Esophagus (tissue), 2 donors: ENCODE data around the gene APBB2. TPM values are rescaled to one million over a fixed set of nuclear protein-coding genes. Genes with fewer than 3 reads are reported as not detected.

ENCODE experiments used
- H3K27ac ChIP-seq, 2 donors: one replicate each; pipeline ENCODE4 v1.5.1; 2013; ENCODE audit warnings: low read depth in 2 of 2, mild to moderate bottlenecking in 2 of 2, inconsistent platforms in 1 of 2, low read length in 1 of 2, moderate library complexity in 1 of 2
- H3K27me3 ChIP-seq, 2 donors: one replicate each; pipeline ENCODE4 v1.6.1; 2013; ENCODE audit warnings: low read length in 2 of 2, control low read depth in 1 of 2, mild to moderate bottlenecking in 1 of 2; ENCODE audit not compliant: insufficient read depth in 2 of 2, control insufficient read depth in 1 of 2
- H3K36me3 ChIP-seq, 2 donors: one replicate each; pipeline ENCODE4 v1.6.1; 2013; ENCODE audit warnings: low read length in 1 of 2; ENCODE audit not compliant: control insufficient read depth in 2 of 2, insufficient read depth in 2 of 2
- H3K4me1 ChIP-seq, 2 donors: one replicate each; pipeline ENCODE4 v1.6.1; 2013; ENCODE audit warnings: low read length in 1 of 2; ENCODE audit not compliant: control insufficient read depth in 2 of 2, insufficient read depth in 2 of 2
- H3K4me3 ChIP-seq, 2 donors: one replicate each; pipeline ENCODE4 v1.5.1; 2013; ENCODE audit warnings: low read length in 2 of 2, mild to moderate bottlenecking in 2 of 2, low read depth in 1 of 2, moderate library complexity in 1 of 2
- H3K9me3 ChIP-seq, 2 donors: one replicate each; pipeline ENCODE4 v1.6.1; 2013; ENCODE audit warnings: mild to moderate bottlenecking in 2 of 2, low read depth in 1 of 2, low read length in 1 of 2, moderate library complexity in 1 of 2; ENCODE audit not compliant: control insufficient read depth in 2 of 2, insufficient read depth in 1 of 2
- WGBS, 2 donors: extraction: QIAGEN DNeasy Blood & Tissue Kit; methylation state at CpG; one replicate each; pipeline ENCODE4 v1.1.7; 2013; 5-methylcytosine and 5-hydroxymethylcytosine counted together
- polyA plus RNA-seq, 2 donors: library from polyadenylated mRNA; stranded (reverse); fragments of 200-250 nt; gene quantifications; one replicate each; pipeline ENCODE4 v1.2.3, GENCODE V29; 2013
- donor health status: healthy with polysubstance abuse.
- donor health status: Bipolar disorder and iron deficiency.

The APBB2 gene
- polyA plus RNA-seq, 2 donors = 3.0 to 4.0 TPM

- no peak overlapping the region for H3K27ac ChIP-seq
- H3K9me3 ChIP-seq = no peaks in the 10 kb centered on the region
- no peaks in the 10 kb centered on the region for H3K27me3 ChIP-seq
- H3K36me3 ChIP-seq = no peaks in the 10 kb centered on the region
- peaks cover 0 to 2% of the 10 kb centered on the region in 2 donors for H3K4me1 ChIP-seq
- no peak overlapping the region for H3K4me3 ChIP-seq
- WGBS, 2 donors = 51 to 67% methylated on average over 3 of the region's 3 CpGs
Observed at GRCh38 chr4:41136456-41136855, 77.9 kb downstream of the APBB2 start.

GRCh38 chr4:41135801-41136200 lies 78.5 kb downstream of the APBB2 start:
- Histone ChIP-seq H3K9me3 (no peaks in the 10 kb centered on the region), H3K4me3 (no peak overlapping the region), H3K4me1 (no peaks in the 10 kb centered on the region), H3K27ac (no peak overlapping the region), H3K27me3 (no peaks in the 10 kb centered on the region), H3K36me3 (no peaks in the 10 kb centered on the region)
- 33 to 35% methylated on average over 2 of the region's 2 CpGs for WGBS, 2 donors

- no peaks in the 10 kb centered on the region for H3K9me3 ChIP-seq
- WGBS, 2 donors = 38 to 41% methylated on average over 2 of the region's 2 CpGs
- no peak overlapping the region for H3K27ac ChIP-seq
- H3K4me1 ChIP-seq = no peaks in the 10 kb centered on the region
- H3K4me3 ChIP-seq = no peak overlapping the region
- no peaks in the 10 kb centered on the region for H3K27me3 ChIP-seq
- no peaks in the 10 kb centered on the region for H3K36me3 ChIP-seq
Observed at GRCh38 chr4:41134581-41134980, 79.8 kb downstream of the APBB2 start.

GRCh38 chr4:41133454-41134018 lies 80.8 kb downstream of the APBB2 start:
- Histone ChIP-seq H3K9me3 (no peaks in the 10 kb centered on the region), H3K27me3 (no peaks in the 10 kb centered on the region), H3K4me3 (no peak overlapping the region), H3K27ac (no peak overlapping the region), H3K4me1 (peaks cover 0 to 2% of the 10 kb centered on the region in 2 donors), H3K36me3 (no peaks in the 10 kb centered on the region)
- WGBS, 2 donors = 61 to 69% methylated on average over 3 of the region's 3 CpGs

GRCh38 chr4:41132055-41132683 lies 82.2 kb downstream of the APBB2 start:
- Histone ChIP-seq H3K27me3 (no peaks in the 10 kb centered on the region), H3K27ac (no peak overlapping the region), H3K4me1 (peaks cover 0 to 2% of the 10 kb centered on the region in 2 donors), H3K36me3 (no peaks in the 10 kb centered on the region), H3K4me3 (no peak overlapping the region), H3K9me3 (no peaks in the 10 kb centered on the region)
- 50 to 73% methylated on average over 2 of the region's 2 CpGs for WGBS, 2 donors

GRCh38 chr4:41129936-41130440 lies 84.4 kb downstream of the APBB2 start:
- 85 to 91% methylated on average over 6 of the region's 6 CpGs for WGBS, 2 donors
- Histone ChIP-seq H3K36me3 (no peaks in the 10 kb centered on the region), H3K9me3 (no peaks in the 10 kb centered on the region), H3K27ac (no peak overlapping the region), H3K27me3 (no peaks in the 10 kb centered on the region), H3K4me3 (no peak overlapping the region), H3K4me1 (peaks cover 2% of the 10 kb centered on the region in 2 donors)

GRCh38 chr4:41129128-41129754 lies 85.1 kb downstream of the APBB2 start:
- 77 to 91% methylated on average over 1 of the region's 1 CpG for WGBS, 2 donors
- Histone ChIP-seq H3K9me3 (no peaks in the 10 kb centered on the region), H3K36me3 (no peaks in the 10 kb centered on the region), H3K27ac (no peak overlapping the region), H3K27me3 (no peaks in the 10 kb centered on the region), H3K4me1 (peaks cover 2% of the 10 kb centered on the region in 2 donors), H3K4me3 (no peak overlapping the region)

- H3K9me3 ChIP-seq = no peaks in the 10 kb centered on the region
- peaks cover 2% of the 10 kb centered on the region in 2 donors for H3K4me1 ChIP-seq
- H3K36me3 ChIP-seq = no peaks in the 10 kb centered on the region
- 62 to 64% methylated on average over 7 of the region's 7 CpGs for WGBS, 2 donors
- no peaks in the 10 kb centered on the region for H3K27me3 ChIP-seq
- H3K27ac ChIP-seq = no peak overlapping the region
- no peak overlapping the region for H3K4me3 ChIP-seq
Observed at GRCh38 chr4:41125558-41126311, 88.6 kb downstream of the APBB2 start.

- peaks cover 2% of the 10 kb centered on the region in 2 donors for H3K4me1 ChIP-seq
- no peak overlapping the region for H3K27ac ChIP-seq
- no peaks in the 10 kb centered on the region for H3K9me3 ChIP-seq
- no peaks in the 10 kb centered on the region for H3K36me3 ChIP-seq
- 59 to 65% methylated on average over 3 of the region's 3 CpGs for WGBS, 2 donors
- H3K4me3 ChIP-seq = no peak overlapping the region
- H3K27me3 ChIP-seq = no peaks in the 10 kb centered on the region
Observed at GRCh38 chr4:41124916-41125548, 89.3 kb downstream of the APBB2 start.
